HepG2 (cell line): ENCODE measurements around the gene CD72. TPM values are rescaled to one million over a fixed set of nuclear protein-coding genes. Genes with fewer than 3 reads are reported as not detected.
A peak's percentile ranks its signal among the peaks of the same experiment; 100 is the strongest.

Experiments used
- ATRX ChIP-seq: sonication (generic); formaldehyde crosslinking; IDR thresholded peaks from 2 replicates; pipeline ENCODE4 v1.4.0; 2020; ENCODE audit warnings: missing genetic modification reagents, borderline replicate concordance
- BCLAF1 ChIP-seq: fragments of 450-650 bp; IDR thresholded peaks from 2 replicates; pipeline ENCODE4 v1.6.1; 2017; ENCODE audit warnings: mild to moderate bottlenecking
- MXD1 ChIP-seq: sonication (generic); formaldehyde crosslinking; IDR thresholded peaks from 2 replicates; pipeline ENCODE4 v1.4.0; 2020; ENCODE audit warnings: mild to moderate bottlenecking, missing genetic modification reagents
- MYC ChIP-seq: sonication (generic); formaldehyde crosslinking; IDR thresholded peaks from 2 replicates; pipeline ENCODE4 v1.9.0; 2021; ENCODE audit warnings: missing genetic modification reagents, borderline replicate concordance
- NFE2L2 ChIP-seq: fragments of 150-350 bp; IDR thresholded peaks from 2 replicates; pipeline ENCODE4 v1.6.1; 2014; ENCODE audit warnings: low read length
- NRL ChIP-seq: sonication (generic); formaldehyde crosslinking; IDR thresholded peaks from 2 replicates; pipeline ENCODE4 v1.5.0; 2020; ENCODE audit warnings: missing genetic modification reagents, mild to moderate bottlenecking, moderate library complexity, borderline replicate concordance
- PATZ1 ChIP-seq: sonication (generic); formaldehyde crosslinking; IDR thresholded peaks from 2 replicates; pipeline ENCODE4 v1.4.0; 2020; ENCODE audit warnings: missing genetic modification reagents
- SMAD9 ChIP-seq: sonication (generic); formaldehyde crosslinking; IDR thresholded peaks from 2 replicates; pipeline ENCODE4 v1.5.1; 2020; ENCODE audit warnings: mild to moderate bottlenecking, missing genetic modification reagents
- TRIM24 ChIP-seq: sonication (generic); formaldehyde crosslinking; IDR thresholded peaks from 2 replicates; pipeline ENCODE4 v1.8.0; 2022; ENCODE audit warnings: mild to moderate bottlenecking, missing genetic modification reagents
- ZBTB14 ChIP-seq: sonication (generic); formaldehyde crosslinking; IDR thresholded peaks from 2 replicates; pipeline ENCODE4 v1.4.0; 2020; ENCODE audit warnings: missing genetic modification reagents
- ZMAT5 ChIP-seq: sonication (generic); formaldehyde crosslinking; IDR thresholded peaks from 2 replicates; pipeline ENCODE4 v1.5.0; 2020; ENCODE audit warnings: mild to moderate bottlenecking, low read depth, missing genetic modification reagents, borderline replicate concordance
- ZNF121 ChIP-seq: sonication (generic); formaldehyde crosslinking; IDR thresholded peaks from 2 replicates; pipeline ENCODE4 v1.5.0; 2020; ENCODE audit warnings: mild to moderate bottlenecking, missing genetic modification reagents
- ZNF703 ChIP-seq: sonication (generic); formaldehyde crosslinking; IDR thresholded peaks from 2 replicates; pipeline ENCODE4 v1.5.1; 2020; ENCODE audit warnings: missing genetic modification reagents, mild to moderate bottlenecking, moderate library complexity, borderline replicate concordance
- ZNF879 ChIP-seq: sonication (generic); formaldehyde crosslinking; IDR thresholded peaks from 2 replicates; pipeline ENCODE4 v1.8.1; 2023; ENCODE audit warnings: missing genetic modification reagents
- polyA plus RNA-seq, 8 experiments: library from polyadenylated mRNA; depleted of rRNA in 3 of 8; stranded (reverse) in 7 of 8; unstranded in 1 of 8; fragments of >200 nt; fragmentation: Illumina TruSeq in 4 of 8; extraction: Trizol in 4 of 8; gene quantifications; 2 replicates each; pipeline versions ENCODE4 v1.2.1 to v1.2.3, GENCODE V29; 2011 to 2016; ENCODE audit warnings: low read depth in 4 of 8, missing spikeins in 1 of 8, mixed read lengths in 1 of 8; ENCODE audit not compliant: insufficient read depth in 1 of 8
- total RNA-seq, 5 experiments: library from RNA; depleted of rRNA; stranded (reverse); fragments of >200 nt; fragmentation: Illumina TruSeq; extraction: Trizol; gene quantifications; 2 replicates each; pipeline ENCODE4 v1.2.3, GENCODE V29; 2016; ENCODE audit warnings: low read depth in 1 of 5

Gene CD72
- total and polyA plus RNA-seq, 2 of the 13 experiments (the other 11 are each of a cell fraction or from before 2014, with no cell fraction given), result 0.18 to 1.1 TPM

- TF ChIP-seq PATZ1 (peak; percentile 91), NRL (CRISPR knock-in tag) (peak; percentile 98; the same call in 1 of the 2 replicates), ZNF879 (peak; percentile 72; the same call in 1 of the 2 replicates), ZBTB14 (CRISPR knock-in tag) (peak; percentile 67; the same call in 1 of the 2 replicates), BCLAF1 (no peak), SMAD9 (peak; percentile 95), ZNF121 (CRISPR knock-in tag) (no peak; the same call in 1 of the 2 replicates), ATRX (CRISPR knock-in tag) (no peak), NFE2L2 (no peak), MXD1 (CRISPR knock-in tag) (peak; percentile 70; the same call in 1 of the 2 replicates), ZNF703 (no peak), MYC (peak; percentile 99), ZMAT5 (CRISPR knock-in tag) (no peak), TRIM24 (0 out of 2 replicates have a peak, but pooled peaks have one; percentile 48)
Observed at GRCh38 chr9:35657546-35658136, 39.4 kb upstream of the CD72 start, which contains the start of gene RMRP (continued).
